Endothelial cell of umbilical vein (primary cell): ENCODE data around the gene MRTO4. TPM values are rescaled to one million over a fixed set of nuclear protein-coding genes. Genes with fewer than 3 reads are reported as not detected.
"Not testable (repeated sequence)": the region's sequence is repeated elsewhere in the genome, so short reads cannot be mapped to it uniquely, and the experiment has no call there.

Source experiments
- BruUV-seq: library from RNA; stranded (reverse); fragments of 400-500 nt; replicated peaks from 2 replicates; lab custom pipeline; 2021; lab: Mats Ljungman, UMichigan
- CTCF ChIA-PET: fragments of 300-600, 350-600 bp; sonication (Branson Sonifier 250); formaldehyde crosslinking; loops from one replicate; lab custom pipeline; 2021; ENCODE audit warnings: antibody characterized with exemption, inconsistent platforms; lab: Charles Lee
- POLR2A ChIA-PET: fragments of 300-600, 350-600 bp; sonication (Branson Sonifier 250); formaldehyde crosslinking; loops from one replicate; lab custom pipeline; 2021; ENCODE audit warnings: antibody characterized with exemption, inconsistent platforms; lab: Charles Lee
- DNase-seq: peaks from one replicate; pipeline ENCODE4 v3.0.0-alpha.2; 2011; ENCODE audit warnings: low read depth, low spot score
- FAIRE-seq: peaks from 2 replicates; lab custom pipeline; 2011; peaks lifted over from hg19 to GRCh38; lab: Jason Lieb, UNC
- H2AFZ ChIP-seq: 2 replicates; pipeline ENCODE4 v1.6.0; 2012; ENCODE audit warnings: low read depth, low read length, control low read depth, inconsistent platforms
- H3K27ac ChIP-seq: 2 replicates; pipeline ENCODE4 v1.5.1; 2011; ENCODE audit warnings: low read depth, mild to moderate bottlenecking, control low read depth, low read length, moderate library complexity; ENCODE audit not compliant: insufficient read depth
- H3K27me3 ChIP-seq, 2 experiments: 2 replicates each; pipeline versions ENCODE4 v1.6.0 to v1.6.1; 2011; ENCODE audit warnings: low read length in 2 of 2, mixed read lengths in 1 of 2; ENCODE audit not compliant: control insufficient read depth in 2 of 2, insufficient read depth in 2 of 2
- H3K36me3 ChIP-seq, 2 experiments: 2 replicates in 1 of 2; 3 replicates in 1 of 2; pipeline ENCODE4 v1.5.1; 2011; ENCODE audit warnings: low read length in 2 of 2, mild to moderate bottlenecking in 1 of 2, moderate library complexity in 1 of 2; ENCODE audit not compliant: control insufficient read depth in 2 of 2, insufficient read depth in 2 of 2; ENCODE audit errors: extremely low read depth in 1 of 2
- H3K4me1 ChIP-seq: 3 replicates; pipeline ENCODE4 v1.5.1; 2011; ENCODE audit warnings: mild to moderate bottlenecking, low read length; ENCODE audit not compliant: control insufficient read depth, insufficient read depth; ENCODE audit errors: extremely low read depth
- H3K4me2 ChIP-seq: 2 replicates; pipeline ENCODE4 v1.6.1; 2011; ENCODE audit warnings: low read length, control low read depth, mixed read lengths; ENCODE audit not compliant: insufficient read depth
- H3K4me3 ChIP-seq, 3 experiments: fragments of 200-600 bp in 1 of 3; sonication (generic), shearing (Covaris generic) in 1 of 3; replicated peaks in 1 of 3; 2 replicates each; pipeline ENCODE4 v1.5.1; 2011 to 2016; ENCODE audit warnings: control low read depth in 3 of 3, low read length in 3 of 3, mild to moderate bottlenecking in 2 of 3, inconsistent platforms in 1 of 3, low read depth in 1 of 3, moderate library complexity in 1 of 3; ENCODE audit not compliant: insufficient read depth in 1 of 3
- H3K79me2 ChIP-seq: 2 replicates; pipeline ENCODE4 v1.6.0; 2012; ENCODE audit warnings: low read length, inconsistent platforms; ENCODE audit not compliant: control insufficient read depth, insufficient read depth
- H3K9ac ChIP-seq: replicated peaks from 2 replicates; pipeline ENCODE3; 2011; ENCODE audit warnings: low read length, control low read depth; ENCODE audit not compliant: insufficient read depth; ENCODE audit errors: extremely low read depth
- H3K9me1 ChIP-seq: replicated peaks from 3 replicates; pipeline ENCODE4 v1.6.0; 2011; ENCODE audit warnings: mild to moderate bottlenecking, low read length; ENCODE audit not compliant: control insufficient read depth, insufficient read depth; ENCODE audit errors: extremely low read depth
- H3K9me3 ChIP-seq: replicated peaks from 2 replicates; pipeline ENCODE4 v1.5.1; 2012; ENCODE audit warnings: low read length, inconsistent platforms; ENCODE audit not compliant: control insufficient read depth, insufficient read depth
- H4K20me1 ChIP-seq: replicated peaks from 2 replicates; pipeline ENCODE3; 2011; ENCODE audit warnings: mild to moderate bottlenecking, low read length; ENCODE audit not compliant: control insufficient read depth, insufficient read depth; ENCODE audit errors: extremely low read depth
- dilution Hi-C: fragments of 300-500 bp; cut with MboI; formaldehyde crosslinking; loops from one replicate; pipeline ENCODE4 v1.15.0; 2019; ENCODE audit warnings: low sequenced_read_pairs; ENCODE audit not compliant: extremely low pct_ligation_motif_present
- intact Hi-C: fragments of 100-400 bp; cut with micrococcal nuclease; formaldehyde crosslinking; loops from one replicate; pipeline ENCODE4 v1.10.0; 2022
- polyA plus RNA-seq, 4 experiments: library from polyadenylated mRNA; depleted of rRNA in 3 of 4; stranded (reverse) in 3 of 4; unstranded in 1 of 4; fragments of >200 nt; gene quantifications; 2 replicates each; pipeline versions ENCODE4 v1.2.1 to v1.2.3, GENCODE V29; 2011 to 2012; ENCODE audit warnings: missing spikeins in 1 of 4
- total RNA-seq: library from RNA; stranded (reverse); gene quantifications from 2 replicates; pipeline ENCODE4 v1.2.3, GENCODE V29; 2021

The MRTO4 gene
- total and polyA plus RNA-seq, 2 donors (not counting 3 experiments of a cell fraction or from before 2014, with no cell fraction given), result 33.6 to 49.4 TPM

DNA sequence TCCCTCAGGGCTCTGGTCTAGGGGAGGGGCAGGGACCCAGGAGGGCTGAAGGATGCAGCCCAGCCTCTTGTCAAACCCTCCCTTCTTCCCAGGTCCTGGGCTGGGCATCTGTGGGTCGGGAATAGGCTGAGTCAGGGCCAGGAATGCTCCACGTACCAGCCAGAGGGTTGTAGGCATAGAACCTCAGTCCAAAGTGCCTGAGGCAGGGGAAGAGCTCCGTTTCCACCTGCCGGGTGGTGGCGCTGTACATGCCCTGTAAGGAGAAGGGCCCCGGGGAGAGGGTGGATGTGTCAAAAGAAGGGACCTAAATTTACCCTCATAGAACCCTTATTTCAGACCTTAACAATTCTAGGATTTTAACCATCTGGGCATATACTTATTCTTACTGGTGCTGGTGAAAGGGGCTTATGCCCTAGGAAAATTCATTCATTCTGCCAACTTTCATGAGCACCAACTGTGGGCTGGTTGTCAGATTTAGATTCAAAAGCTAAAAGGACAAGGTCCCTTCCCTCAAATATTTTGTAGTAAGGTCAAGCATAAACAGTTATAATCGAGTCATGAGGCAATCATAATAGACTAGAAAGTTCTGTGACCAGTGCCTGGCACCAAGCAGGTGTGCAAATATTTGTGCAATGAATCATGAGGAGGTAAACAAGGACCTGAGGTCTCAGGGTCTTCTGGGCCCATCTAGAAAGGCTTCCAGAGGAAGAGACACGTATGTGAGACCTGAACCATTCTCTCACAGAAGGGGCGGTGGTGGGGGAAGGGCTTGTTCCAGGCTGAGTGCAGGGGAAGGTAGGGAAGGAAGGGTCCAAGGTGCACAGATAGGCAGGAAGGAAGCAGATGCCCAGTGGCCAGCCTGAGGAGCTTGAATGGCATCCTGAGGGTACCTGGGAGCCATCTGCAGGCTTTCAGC, 18.1 kb downstream of the MRTO4 start:
- ChIA-PET POLR2A (interaction anchor here (1.6 kb wide), 1 partner anchor 18 kb away, joined by 3 read pairs; the partner anchor contains the start of gene MRTO4), CTCF (interaction anchor here (1.3 to 1.4 kb wide), 2 partner anchors 381 to 384 kb away, joined by 5 to 6 read pairs; no protein-coding TSS in a partner anchor)
- H3K9me3 ChIP-seq, H3K4me2 ChIP-seq, FAIRE-seq, H2AFZ ChIP-seq, H4K20me1 ChIP-seq, H3K36me3 ChIP-seq, H3K27me3 ChIP-seq, H3K27ac ChIP-seq, H3K4me1 ChIP-seq, H3K4me3 ChIP-seq, H3K9me1 ChIP-seq, BruUV-seq, H3K9ac ChIP-seq, H3K79me2 ChIP-seq, DNase-seq, dilution Hi-C loops: not testable (repeated sequence)
- intact Hi-C loops, result loop anchor here (2.0 to 5.0 kb wide), 2 partner anchors 71 to 383 kb away; no protein-coding TSS in a partner anchor

DNA sequence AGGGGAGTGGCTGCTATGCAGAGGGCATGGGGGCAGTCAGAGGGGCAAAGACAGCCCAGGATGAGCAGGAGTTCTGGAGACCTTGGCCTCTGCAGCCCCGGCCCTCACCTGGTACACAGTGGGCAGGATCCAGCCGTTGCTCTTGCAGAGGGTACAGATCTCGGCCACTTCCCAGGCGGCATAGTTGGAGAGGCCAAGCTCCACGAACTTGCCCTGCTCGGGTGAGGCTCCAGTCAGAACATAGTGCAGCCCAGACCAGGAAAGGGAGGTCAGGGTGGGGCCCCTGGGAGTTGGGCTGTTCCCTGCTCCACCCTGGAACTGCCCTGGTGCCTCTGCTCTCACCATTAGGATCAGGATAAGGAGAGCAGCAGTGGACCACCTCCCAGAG, 18.7 kb downstream of the MRTO4 start:
- H3K4me1 ChIP-seq, H3K27ac ChIP-seq, BruUV-seq, H3K4me2 ChIP-seq, H3K9ac ChIP-seq, H2AFZ ChIP-seq, H3K9me1 ChIP-seq, H3K9me3 ChIP-seq, H3K36me3 ChIP-seq, H3K4me3 ChIP-seq, H3K27me3 ChIP-seq, dilution Hi-C loops, H3K79me2 ChIP-seq, H4K20me1 ChIP-seq, POLR2A ChIA-PET, DNase-seq, FAIRE-seq: not testable (repeated sequence)
- CTCF ChIA-PET, result interaction anchor here (1.3 to 1.4 kb wide), 2 partner anchors 381 to 383 kb away, joined by 5 to 6 read pairs; no protein-coding TSS in a partner anchor
- intact Hi-C loops, result loop anchor here (5.0 kb wide), 1 partner anchor 382 kb away; no protein-coding TSS in a partner anchor
